Naive thymus-derived CD4-positive, alpha-beta T cell (primary cell): ENCODE data around the gene LGALS4. TPM values are rescaled to one million over a fixed set of nuclear protein-coding genes. Genes with fewer than 3 reads are reported as not detected.

Source experiments
- polyA plus RNA-seq, 2 donors: library from polyadenylated mRNA; unstranded; fragments of 300-500 nt; fragmentation: Illumina TruSeq; gene quantifications; one replicate each; pipeline ENCODE4 v1.2.3, GENCODE V29; 2021
- total RNA-seq, 6 experiments: library from RNA in 5 of 6; stranded (reverse) in 5 of 6; gene quantifications; 1 replicate in 5 of 6; 2 replicates in 1 of 6; pipeline ENCODE4 v1.2.3 and lab custom pipeline; 2021 to 2026

Gene LGALS4
- total and polyA plus RNA-seq, 7 experiments from 2014 or later = 0.13 to 9.8 (median 5.0) TPM

Other genes with a start within 250 kb of the LGALS4 start
- 100 to 1,000 TPM; 200 to 287 (median 235) TPM for gene MAP4K1, start 195.0 kb downstream of the LGALS4 start, total RNA-seq
- 100 to 1,000 TPM in 1 of 2 donors, 10 to 100 TPM in 1; 79.0 to 120 TPM for gene MAP4K1, start 195.0 kb downstream of the LGALS4 start, polyA plus RNA-seq
- gene EIF3K, start 193.8 kb downstream of the LGALS4 start, total RNA-seq = 100 to 1,000 TPM; 294 to 405 (median 337) TPM
- 100 to 1,000 TPM; 424 to 437 TPM for gene EIF3K, start 193.8 kb downstream of the LGALS4 start, polyA plus RNA-seq
- 100 to 1,000 TPM in 2 of 5 experiments, 10 to 100 TPM in 3; 49.2 to 355 (median 54.4) TPM for gene ACTN4, start 165.3 kb downstream of the LGALS4 start, total RNA-seq
- 1 to 10 TPM; 2.8 to 3.9 TPM for gene ACTN4, start 165.3 kb downstream of the LGALS4 start, polyA plus RNA-seq
- gene CAPN12, start 68.5 kb downstream of the LGALS4 start, total RNA-seq = 1 to 10 TPM; 2.5 to 5.1 (median 2.7) TPM
- under 1 TPM in 1 of 2 donors, not detected in 1; 0.84 TPM for gene CAPN12, start 68.5 kb downstream of the LGALS4 start, polyA plus RNA-seq
- gene LGALS7, start 39.4 kb downstream of the LGALS4 start, total RNA-seq = not detected
- not detected for gene LGALS7, start 39.4 kb downstream of the LGALS4 start, polyA plus RNA-seq
- not detected for gene LGALS7B, start 23.7 kb downstream of the LGALS4 start, total RNA-seq
- not detected for gene LGALS7B, start 23.7 kb downstream of the LGALS4 start, polyA plus RNA-seq
- gene ECH1, start 18.8 kb upstream of the LGALS4 start, total RNA-seq = 100 to 1,000 TPM in 4 of 5 experiments, 10 to 100 TPM in 1; 71.9 to 149 (median 114) TPM
- 100 to 1,000 TPM; 216 to 279 TPM for gene ECH1, start 18.8 kb upstream of the LGALS4 start, polyA plus RNA-seq
- 100 to 1,000 TPM; 339 to 539 (median 505) TPM for gene HNRNPL, start 37.0 kb upstream of the LGALS4 start, total RNA-seq
- 10 to 100 TPM; 70.6 to 78.7 TPM for gene HNRNPL, start 37.0 kb upstream of the LGALS4 start, polyA plus RNA-seq
- 10 to 100 TPM; 32.8 to 75.9 (median 64.0) TPM for gene RINL, start 65.3 kb upstream of the LGALS4 start, total RNA-seq
- 10 to 100 TPM; 35.3 to 36.1 TPM for gene RINL, start 65.3 kb upstream of the LGALS4 start, polyA plus RNA-seq
- 10 to 100 TPM; 42.9 to 78.5 (median 54.0) TPM for gene SIRT2, start 86.7 kb upstream of the LGALS4 start, total RNA-seq
- 10 to 100 TPM; 30.7 to 39.5 TPM for gene SIRT2, start 86.7 kb upstream of the LGALS4 start, polyA plus RNA-seq
- 10 to 100 TPM; 21.7 to 51.8 (median 34.1) TPM for gene NFKBIB, start 87.0 kb upstream of the LGALS4 start, total RNA-seq
- gene NFKBIB, start 87.0 kb upstream of the LGALS4 start, polyA plus RNA-seq = 1 to 10 TPM; 7.3 to 9.0 TPM
- gene CCER2, start 99.2 kb upstream of the LGALS4 start, total RNA-seq = 1 to 10 TPM in 4 of 5 experiments, under 1 TPM in 1; 0.73 to 1.6 (median 1.3) TPM
- gene CCER2, start 99.2 kb upstream of the LGALS4 start, polyA plus RNA-seq = not detected
- 10 to 100 TPM; 17.5 to 35.6 (median 25.4) TPM for gene SARS2, start 117.8 kb upstream of the LGALS4 start, total RNA-seq
- gene SARS2, start 117.8 kb upstream of the LGALS4 start, polyA plus RNA-seq = 10 to 100 TPM; 10.2 to 16.1 TPM
- gene MRPS12, start 118.0 kb upstream of the LGALS4 start, total RNA-seq = 10 to 100 TPM; 14.0 to 60.0 (median 22.5) TPM
- 10 to 100 TPM; 79.9 to 93.4 TPM for gene MRPS12, start 118.0 kb upstream of the LGALS4 start, polyA plus RNA-seq
- not detected for gene FBXO17, start 162.8 kb upstream of the LGALS4 start, total RNA-seq
- gene FBXO17, start 162.8 kb upstream of the LGALS4 start, polyA plus RNA-seq = not detected
- gene FBXO27, start 219.6 kb upstream of the LGALS4 start, total RNA-seq = under 1 TPM in 3 of 5 experiments, not detected in 2; 0.35 to 0.48 (median 0.39) TPM
- gene FBXO27, start 219.6 kb upstream of the LGALS4 start, polyA plus RNA-seq = not detected